BLaER1 treated with 17β-estradiol and CSF1 and Interleukin-3, amounts not matched to agents 10 nM and 100 nM (cell line): ENCODE measurements around the gene SEMA4B.

Source experiments
- H3K27ac ChIP-seq, 11 experiments: shearing (Covaris generic); formaldehyde crosslinking; 2 replicates each; pipeline ENCODE4 v1.8.1; 2022
- H3K27me3 ChIP-seq, 11 experiments: shearing (Covaris generic); formaldehyde crosslinking; 2 replicates each; pipeline ENCODE4 v1.8.1; 2022
- H3K36me3 ChIP-seq, 11 experiments: shearing (Covaris generic); formaldehyde crosslinking; 2 replicates each; pipeline ENCODE4 v1.8.1; 2022
- H3K4me1 ChIP-seq, 10 experiments: shearing (Covaris generic); formaldehyde crosslinking; 2 replicates each; pipeline ENCODE4 v1.8.1; 2022
- H3K4me2 ChIP-seq, 11 experiments: shearing (Covaris generic); formaldehyde crosslinking; 2 replicates each; pipeline ENCODE4 v1.8.1; 2022
- H3K4me3 ChIP-seq, 10 experiments: shearing (Covaris generic); formaldehyde crosslinking; 2 replicates each; pipeline ENCODE4 v1.8.1; 2022
- H3K9ac ChIP-seq, 11 experiments: shearing (Covaris generic); formaldehyde crosslinking; 2 replicates each; pipeline ENCODE4 v1.8.1; 2022
- H3K9me3 ChIP-seq, 11 experiments: shearing (Covaris generic); formaldehyde crosslinking; replicated peaks in 1 of 11; 2 replicates each; pipeline ENCODE4 v1.8.1; 2022
- H4K20me1 ChIP-seq, 11 experiments: shearing (Covaris generic); formaldehyde crosslinking; 2 replicates each; pipeline ENCODE4 v1.8.1; 2022
- Cebpa-rat ChIP-seq, 11 experiments: shearing (Covaris generic); IDR thresholded peaks; 2 replicates each; pipeline ENCODE4 v1.8.1; 2022

Gene SEMA4B

DNA sequence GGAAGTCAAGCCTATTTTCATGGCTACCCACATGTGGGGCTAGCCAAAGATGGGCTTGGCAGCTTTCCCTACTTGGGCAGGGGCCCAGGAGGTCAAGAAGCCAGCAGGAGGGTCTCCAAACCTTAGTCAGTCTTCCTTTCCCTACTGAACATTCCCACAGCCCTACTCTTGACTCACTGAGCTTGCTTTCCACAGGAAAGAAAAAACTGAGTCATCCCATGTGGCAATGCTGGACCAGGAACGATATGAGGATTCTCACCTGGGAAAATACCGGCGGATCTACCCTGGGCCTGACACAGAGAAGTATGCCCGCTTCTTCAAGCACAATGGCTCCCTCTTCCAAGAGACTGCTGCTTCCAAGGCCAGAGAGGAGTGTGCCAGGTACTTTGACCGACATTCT, 60.7 kb downstream of the SEMA4B start:
- Histone ChIP-seq H3K27ac (no peak overlapping the region), H3K4me3 (no peak overlapping the region), H4K20me1 (peaks cover 0 to 7% (median 3%) of the 10 kb centered on the region in 11 experiments; a peak in 17 of 22 replicates), H3K4me2 (peak overlapping the region in 2 of 11 experiments; percentile 55 to 65; a peak in 4 of 22 replicates), H3K9ac (no peak overlapping the region), H3K36me3 (peaks cover 0 to under 1% (median 0%) of the 10 kb centered on the region in 11 experiments; a peak in 3 of 22 replicates), H3K9me3 (no peaks in the 10 kb centered on the region), H3K4me1 (peaks cover 18 to 54% (median 39%) of the 10 kb centered on the region in 10 experiments), H3K27me3 (no peaks in the 10 kb centered on the region)
- TF ChIP-seq Cebpa-rat (IDR thresholded peaks at IDR 0.05), result no peak

GRCh38 chr15:90262426-90262825, 61.3 kb downstream of the SEMA4B start:
- H3K9me3 ChIP-seq, result no peaks in the 10 kb centered on the region
- H3K9ac ChIP-seq, result no peak overlapping the region
- no peaks in the 10 kb centered on the region for H3K27me3 ChIP-seq
- H3K27ac ChIP-seq, result no peak overlapping the region
- H3K4me1 ChIP-seq, result peaks cover 24 to 60% (median 46%) of the 10 kb centered on the region in 10 experiments
- H3K4me2 ChIP-seq, result no peak overlapping the region
- H3K36me3 ChIP-seq, result peaks cover 0 to 7% (median 6%) of the 10 kb centered on the region in 11 experiments; a peak in 12 of 22 replicates
- peaks cover 0 to 13% (median 9%) of the 10 kb centered on the region in 11 experiments; a peak in 19 of 22 replicates for H4K20me1 ChIP-seq
- no peak overlapping the region for H3K4me3 ChIP-seq
- no peak for TF ChIP-seq Cebpa-rat (IDR thresholded peaks at IDR 0.05)

- H3K27ac ChIP-seq, result peak overlapping the region; percentile 86 to 97 (median 94)
- H3K36me3 ChIP-seq, result peaks cover 0 to 29% (median 28%) of the 10 kb centered on the region in 11 experiments; a peak in 20 of 22 replicates
- peak overlapping the region; percentile 83 to 96 (median 93) for H3K9ac ChIP-seq
- TF ChIP-seq Cebpa-rat (IDR thresholded peaks at IDR 0.05), result no peak
- H3K9me3 ChIP-seq, result no peaks in the 10 kb centered on the region
- peaks cover 46 to 75% (median 66%) of the 10 kb centered on the region in 10 experiments for H3K4me1 ChIP-seq
- peak overlapping the region; percentile 84 to 99 (median 96) for H3K4me2 ChIP-seq
- peaks cover 6 to 36% (median 31%) of the 10 kb centered on the region in 11 experiments; a peak in 20 of 22 replicates for H4K20me1 ChIP-seq
- peak overlapping the region; percentile 69 to 90 (median 77) for H3K4me3 ChIP-seq
- no peaks in the 10 kb centered on the region for H3K27me3 ChIP-seq
Measured at GRCh38 chr15:90264671-90265070, 63.5 kb downstream of the SEMA4B start.

GRCh38 chr15:90265271-90266060, 64.3 kb downstream of the SEMA4B start, which contains the start of gene NGRN:
TSS of gene NGRN (plus strand) at chr15:90265672. CDS start at chr15:90265713, 41 bp downstream.
- peak within 1 kb of the TSS; percentile 83 to 96 (median 93) for H3K9ac ChIP-seq
- peaks cover 14 to 43% (median 39%) of the 10 kb centered on the region in 11 experiments; a peak in 20 of 22 replicates for H4K20me1 ChIP-seq
- peak within 1 kb of the TSS; percentile 84 to 99 (median 96) for H3K4me2 ChIP-seq
- H3K4me1 ChIP-seq, result peaks cover 54 to 75% (median 61%) of the 10 kb centered on the region in 10 experiments
- H3K4me3 ChIP-seq, result peak within 1 kb of the TSS; percentile 69 to 90 (median 77)
- no peaks in the 10 kb centered on the region for H3K9me3 ChIP-seq
- TF ChIP-seq Cebpa-rat (IDR thresholded peaks at IDR 0.05), result 0 out of 22 replicates have a peak, but pooled peaks of 1 of the 11 experiments have one; percentile 28
- peaks cover 8 to 37% (median 36%) of the 10 kb centered on the region in 11 experiments for H3K36me3 ChIP-seq
- no peaks in the 10 kb centered on the region for H3K27me3 ChIP-seq
- peak within 1 kb of the TSS; percentile 86 to 97 (median 94) for H3K27ac ChIP-seq

GRCh38 chr15:90266061-90266431, 64.9 kb downstream of the SEMA4B start:
- peak overlapping the region; percentile 86 to 97 (median 94) for H3K27ac ChIP-seq
- no peaks in the 10 kb centered on the region for H3K27me3 ChIP-seq

DNA sequence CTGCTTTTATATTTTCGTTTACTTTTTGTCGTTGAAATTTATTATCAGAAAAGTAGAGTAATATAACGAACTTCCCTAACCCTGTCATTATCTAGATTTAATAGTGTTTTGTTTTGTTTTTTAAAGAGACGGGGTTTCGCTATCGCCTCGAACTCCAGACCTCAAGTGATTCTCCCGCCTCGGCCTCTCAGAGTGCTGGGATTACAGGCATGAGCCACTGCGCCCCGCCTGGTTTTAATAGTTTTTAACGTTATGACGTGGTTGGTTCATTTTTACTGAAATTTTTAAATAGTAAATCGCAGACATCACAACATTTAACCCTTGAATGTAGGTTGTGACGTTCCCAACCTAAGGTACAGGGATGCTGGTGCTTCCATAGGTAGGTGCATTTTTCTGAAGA, 65.4 kb downstream of the SEMA4B start:
- Histone ChIP-seq H3K36me3 (peaks cover 18 to 48% (median 46%) of the 10 kb centered on the region in 11 experiments), H3K27me3 (no peaks in the 10 kb centered on the region), H4K20me1 (peaks cover 24 to 54% (median 49%) of the 10 kb centered on the region in 11 experiments; a peak in 20 of 22 replicates), H3K4me3 (peak overlapping the region; percentile 69 to 90 (median 77)), H3K27ac (peak overlapping the region; percentile 86 to 97 (median 94)), H3K9ac (peak overlapping the region; percentile 83 to 96 (median 93)), H3K4me2 (peak overlapping the region; percentile 84 to 99 (median 96)), H3K9me3 (no peaks in the 10 kb centered on the region), H3K4me1 (peaks cover 51 to 71% (median 62%) of the 10 kb centered on the region in 10 experiments)
- no peak for TF ChIP-seq Cebpa-rat (IDR thresholded peaks at IDR 0.05)

More at GRCh38 chr15:90266061-90266431, 64.9 kb downstream of the SEMA4B start:
- H3K9me3 ChIP-seq, result no peaks in the 10 kb centered on the region
- no peak for TF ChIP-seq Cebpa-rat (IDR thresholded peaks at IDR 0.05)
- H3K4me3 ChIP-seq, result peak overlapping the region; percentile 69 to 90 (median 77)
- H4K20me1 ChIP-seq, result peaks cover 19 to 49% (median 45%) of the 10 kb centered on the region in 11 experiments; a peak in 20 of 22 replicates
- peaks cover 52 to 70% (median 61%) of the 10 kb centered on the region in 10 experiments for H3K4me1 ChIP-seq
- H3K36me3 ChIP-seq, result peaks cover 13 to 43% (median 42%) of the 10 kb centered on the region in 11 experiments
- peak overlapping the region; percentile 83 to 96 (median 93) for H3K9ac ChIP-seq
- H3K4me2 ChIP-seq, result peak overlapping the region; percentile 84 to 99 (median 96)

DNA sequence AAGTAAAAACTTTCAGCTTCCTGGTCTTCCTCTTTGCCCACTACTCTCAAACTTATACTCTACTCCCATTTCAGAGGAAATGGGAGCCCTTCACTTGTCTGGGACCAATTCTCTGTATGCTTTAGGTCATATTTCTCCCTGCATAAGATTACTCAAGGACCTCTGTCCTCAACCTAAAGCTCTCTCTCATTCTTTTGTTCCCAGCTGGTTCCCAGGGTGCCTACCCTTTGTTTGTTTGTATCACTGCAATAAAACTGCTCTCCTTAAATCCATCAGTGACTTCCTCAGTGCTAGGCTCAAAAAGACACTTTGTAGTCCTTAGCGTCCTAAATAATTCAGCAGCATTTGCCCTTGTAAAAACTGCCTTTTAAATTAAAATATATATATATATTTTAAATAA, 67.3 kb downstream of the SEMA4B start:
- no peaks in the 10 kb centered on the region for H3K27me3 ChIP-seq
- peaks cover 37 to 67% (median 66%) of the 10 kb centered on the region in 11 experiments for H3K36me3 ChIP-seq
- no peak for TF ChIP-seq Cebpa-rat (IDR thresholded peaks at IDR 0.05)
- H3K4me3 ChIP-seq, result peak overlapping the region in 8 of 10 experiments; percentile 71 to 90 (median 78); a peak in 10 of 20 replicates
- peak overlapping the region in 6 of 11 experiments; percentile 16 to 96 (median 59); a peak in 7 of 22 replicates for H3K9ac ChIP-seq
- peak overlapping the region; percentile 84 to 99 (median 96) for H3K4me2 ChIP-seq
- no peak overlapping the region for H3K27ac ChIP-seq
- no peaks in the 10 kb centered on the region for H3K9me3 ChIP-seq
- peaks cover 46 to 78% (median 59%) of the 10 kb centered on the region in 10 experiments for H3K4me1 ChIP-seq
- H4K20me1 ChIP-seq, result peaks cover 34 to 73% (median 68%) of the 10 kb centered on the region in 11 experiments; a peak in 20 of 22 replicates

GRCh38 chr15:90270502-90271150, 69.5 kb downstream of the SEMA4B start:
- peaks cover 28 to 60% (median 41%) of the 10 kb centered on the region in 10 experiments for H3K4me1 ChIP-seq
- peak overlapping the region in 2 of 11 experiments; percentile 2; a peak in 2 of 22 replicates for H3K9ac ChIP-seq
- no peak for TF ChIP-seq Cebpa-rat (IDR thresholded peaks at IDR 0.05)
- H3K27ac ChIP-seq, result no peak overlapping the region
- peaks cover 59 to 89% (median 88%) of the 10 kb centered on the region in 11 experiments for H3K36me3 ChIP-seq
- H4K20me1 ChIP-seq, result peaks cover 34 to 95% (median 78%) of the 10 kb centered on the region in 11 experiments; a peak in 20 of 22 replicates
- H3K27me3 ChIP-seq, result no peaks in the 10 kb centered on the region
- 0 out of 22 replicates have a peak overlapping the region, but pooled peaks of 1 of the 11 experiments have one; percentile 6 for H3K4me2 ChIP-seq
- no peaks in the 10 kb centered on the region for H3K9me3 ChIP-seq
- H3K4me3 ChIP-seq, result no peak overlapping the region
